HPDE6-E6E7 (cell line): ENCODE measurements around the gene ANKRD39.
"Not testable (repeated sequence)": the region's sequence is repeated elsewhere in the genome, so short reads cannot be mapped to it uniquely, and the experiment has no call there.

Experiments used
- DNase-seq: peaks from one replicate; pipeline ENCODE4 v3.0.0; 2011; ENCODE audit warnings: missing footprints; ENCODE audit errors: extremely low spot score

ANKRD39 gene

GRCh38 chr2:96870626-96871255, 12.9 kb upstream of the ANKRD39 start:
- no peak for DNase-seq

GRCh38 chr2:96869822-96870625, 12.2 kb upstream of the ANKRD39 start, which contains the start of gene SEMA4C:
Gene SEMA4C (minus strand): TSS chr2:96870080. CDS start chr2:96867886, 2,194 bp downstream.
- no peak for DNase-seq

- DNase-seq: no peak
Observed at GRCh38 chr2:96869281-96869821, 11.5 kb upstream of the ANKRD39 start.

- no peak for DNase-seq
Observed at GRCh38 chr2:96868555-96869280, 10.9 kb upstream of the ANKRD39 start.

- DNase-seq: no peak
Observed at GRCh38 chr2:96867756-96868554, 10.1 kb upstream of the ANKRD39 start.

- DNase-seq: no peak
Observed at GRCh38 chr2:96866986-96867755, 9.4 kb upstream of the ANKRD39 start.

- no peak for DNase-seq
Observed at GRCh38 chr2:96866586-96866985, 8.8 kb upstream of the ANKRD39 start.

GRCh38 chr2:96866149-96866548, 8.3 kb upstream of the ANKRD39 start:
- no peak for DNase-seq

GRCh38 chr2:96865654-96866053, 7.8 kb upstream of the ANKRD39 start:
- DNase-seq: no peak

- no peak for DNase-seq
Observed at GRCh38 chr2:96864343-96865091, 6.7 kb upstream of the ANKRD39 start.

GRCh38 chr2:96863575-96864342, 5.9 kb upstream of the ANKRD39 start:
- no peak for DNase-seq

- not testable (repeated sequence) for DNase-seq
Observed at GRCh38 chr2:96863056-96863455, 5.2 kb upstream of the ANKRD39 start.

GRCh38 chr2:96861074-96861473, 3.3 kb upstream of the ANKRD39 start:
- no peak for DNase-seq

GRCh38 chr2:96860065-96861029, 2.5 kb upstream of the ANKRD39 start:
- DNase-seq: no peak

- DNase-seq: no peak
Observed at GRCh38 chr2:96859681-96860064, 1.9 kb upstream of the ANKRD39 start.

- DNase-seq: no peak
Observed at GRCh38 chr2:96859099-96859649, 1.4 kb upstream of the ANKRD39 start.

GRCh38 chr2:96856776-96857666, 795 bp downstream of the ANKRD39 start:
- DNase-seq: no peak
